Progenitor cell of endocrine pancreas (in vitro differentiated cells): ENCODE results near the gene RUNX3. TPM values are rescaled to one million over a fixed set of nuclear protein-coding genes. Genes with fewer than 3 reads are reported as not detected.
"Not testable (repeated sequence)": the region's sequence is repeated elsewhere in the genome, so short reads cannot be mapped to it uniquely, and the experiment has no call there.

Source experiments
- DNase-seq: peaks from one replicate; pipeline ENCODE4 v3.0.0; 2021; ENCODE audit warnings: low spot score; ENCODE audit not compliant: unreplicated experiment
- H3K27ac Mint-ChIP-seq: 2 replicates; pipeline ENCODE4 v1.8.0; 2021; ENCODE audit warnings: mild to moderate bottlenecking, moderate library complexity, mixed read lengths
- H3K27me3 Mint-ChIP-seq: 2 replicates; pipeline ENCODE4 v1.8.0; 2021; ENCODE audit warnings: mixed read lengths
- H3K36me3 Mint-ChIP-seq: 2 replicates; pipeline ENCODE4 v1.8.0; 2022; ENCODE audit warnings: mixed read lengths; ENCODE audit not compliant: insufficient read depth
- H3K4me1 Mint-ChIP-seq: 2 replicates; pipeline ENCODE4 v1.8.0; 2021; ENCODE audit warnings: low read depth, mixed read lengths
- H3K4me3 Mint-ChIP-seq: 2 replicates; pipeline ENCODE4 v1.8.0; 2021; ENCODE audit warnings: low read depth, mild to moderate bottlenecking, moderate library complexity, mixed read lengths
- H3K9me3 Mint-ChIP-seq: 2 replicates; pipeline ENCODE4 v1.8.0; 2021; ENCODE audit warnings: low read depth, mixed read lengths
- long read RNA-seq: library from polyadenylated mRNA; unstranded; transcript quantifications from one replicate; pipeline ENCODE4 v2.0.0, GENCODE V29; 2020
- total RNA-seq: library from RNA; stranded (reverse); gene quantifications from 2 replicates; pipeline ENCODE4 v1.2.1, GENCODE V29; 2021
- TF ChIP-seq, protein P1 (sequence below): fragments of 200-600 bp; sonication (generic); IDR thresholded peaks from one replicate; pipeline ENCODE4 v1.5.0; 2021; ENCODE audit warnings: antibody characterized with exemption, mild to moderate bottlenecking; ENCODE audit not compliant: unreplicated experiment

RUNX3 gene
- total RNA-seq = 0.07 TPM in 1 of 2 replicates, not detected in the other
- long read RNA-seq = 0 reads

DNA sequence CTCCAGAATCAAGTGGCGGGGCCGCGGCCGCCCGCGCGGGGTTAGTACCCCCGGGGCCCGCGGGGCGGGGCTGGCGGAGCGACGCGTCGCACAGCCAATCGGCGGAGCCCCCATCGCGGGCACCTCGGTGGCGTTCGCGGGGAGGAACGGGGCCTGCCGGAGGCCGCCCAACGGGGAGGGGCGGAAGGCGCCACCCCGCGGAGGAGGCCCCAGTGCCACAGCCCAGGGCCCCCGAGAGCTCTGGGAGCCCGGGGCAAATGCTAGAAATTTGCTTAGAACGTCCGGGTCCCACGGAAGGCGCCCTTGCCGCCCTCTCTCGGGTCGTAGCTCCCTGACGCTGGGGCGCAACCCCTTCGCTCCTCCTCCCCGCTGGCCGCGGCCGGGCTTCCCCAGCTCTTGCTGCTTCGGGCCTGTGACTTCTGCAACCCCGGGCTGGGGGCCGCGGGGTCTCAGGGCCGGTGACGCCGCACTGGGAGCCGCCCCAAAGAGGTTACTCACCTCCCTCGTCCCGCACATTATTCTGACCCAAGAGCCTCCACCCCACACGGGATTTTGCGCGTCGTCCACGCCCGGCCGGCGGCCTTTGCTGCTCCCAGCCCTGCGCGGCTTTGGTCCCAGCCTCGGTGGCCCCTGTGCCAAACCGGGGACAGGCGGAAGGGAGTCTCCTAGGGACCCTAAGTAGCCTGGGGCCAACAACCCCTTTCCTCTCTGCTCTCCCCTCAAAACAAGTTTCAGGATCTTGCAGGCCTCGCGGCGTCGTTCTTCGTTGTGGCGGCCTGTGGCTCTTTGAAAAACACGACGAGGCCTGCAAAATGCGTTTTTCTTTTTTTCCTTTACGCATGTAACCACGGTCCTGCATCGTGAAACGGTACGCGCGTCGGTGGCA is at the start of gene RUNX3:
Gene RUNX3, minus strand, starts transcription at position 17 of the 886 bp plus-strand sequence. CDS start 408 bp downstream, outside the sequence.
- TF ChIP-seq, protein P1, sequence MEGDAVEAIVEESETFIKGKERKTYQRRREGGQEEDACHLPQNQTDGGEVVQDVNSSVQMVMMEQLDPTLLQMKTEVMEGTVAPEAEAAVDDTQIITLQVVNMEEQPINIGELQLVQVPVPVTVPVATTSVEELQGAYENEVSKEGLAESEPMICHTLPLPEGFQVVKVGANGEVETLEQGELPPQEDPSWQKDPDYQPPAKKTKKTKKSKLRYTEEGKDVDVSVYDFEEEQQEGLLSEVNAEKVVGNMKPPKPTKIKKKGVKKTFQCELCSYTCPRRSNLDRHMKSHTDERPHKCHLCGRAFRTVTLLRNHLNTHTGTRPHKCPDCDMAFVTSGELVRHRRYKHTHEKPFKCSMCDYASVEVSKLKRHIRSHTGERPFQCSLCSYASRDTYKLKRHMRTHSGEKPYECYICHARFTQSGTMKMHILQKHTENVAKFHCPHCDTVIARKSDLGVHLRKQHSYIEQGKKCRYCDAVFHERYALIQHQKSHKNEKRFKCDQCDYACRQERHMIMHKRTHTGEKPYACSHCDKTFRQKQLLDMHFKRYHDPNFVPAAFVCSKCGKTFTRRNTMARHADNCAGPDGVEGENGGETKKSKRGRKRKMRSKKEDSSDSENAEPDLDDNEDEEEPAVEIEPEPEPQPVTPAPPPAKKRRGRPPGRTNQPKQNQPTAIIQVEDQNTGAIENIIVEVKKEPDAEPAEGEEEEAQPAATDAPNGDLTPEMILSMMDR = no peak
- Mint-ChIP-seq H3K4me1 (no peaks in the 10 kb centered on the region), H3K4me3 (no peak within 1 kb of the TSS), H3K27ac (no peak within 1 kb of the TSS), H3K36me3 (no peaks in the 10 kb centered on the region), H3K9me3 (no peaks in the 10 kb centered on the region), H3K27me3 (peaks cover 83% of the 10 kb centered on the region)
- no peak for DNase-seq

DNA sequence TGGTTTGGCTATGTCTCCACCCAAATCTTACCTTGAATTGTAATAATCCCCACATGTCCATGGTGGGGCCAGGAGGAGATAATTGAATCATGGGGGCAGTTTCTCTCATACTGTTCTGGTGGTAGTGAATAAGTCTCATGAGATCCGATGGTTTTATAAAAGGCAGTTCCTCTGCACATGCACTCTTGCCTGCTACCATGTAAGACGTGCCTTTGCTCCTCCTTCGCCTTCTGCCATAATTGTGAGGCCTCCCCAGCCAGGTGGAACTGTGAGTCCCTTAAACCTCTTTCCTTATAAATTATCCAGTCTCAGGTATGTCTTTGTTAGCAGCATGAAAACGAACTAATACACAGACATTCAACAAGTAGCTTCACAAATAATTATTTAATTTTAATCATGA is 49.2 kb upstream of the RUNX3 start:
- H3K4me1 Mint-ChIP-seq, H3K27ac Mint-ChIP-seq, H3K36me3 Mint-ChIP-seq, H3K4me3 Mint-ChIP-seq, DNase-seq: not testable (repeated sequence)
- H3K9me3 Mint-ChIP-seq = peaks cover 21% of the 10 kb centered on the region
- H3K27me3 Mint-ChIP-seq = peaks cover 16% of the 10 kb centered on the region

- H3K27me3 Mint-ChIP-seq = peaks cover 16% of the 10 kb centered on the region
- TF ChIP-seq, protein P1 = no peak
- H3K4me3 Mint-ChIP-seq = no peak overlapping the region
- no peaks in the 10 kb centered on the region for H3K4me1 Mint-ChIP-seq
- peaks cover 21% of the 10 kb centered on the region for H3K9me3 Mint-ChIP-seq
- H3K27ac Mint-ChIP-seq = no peak overlapping the region
- no peaks in the 10 kb centered on the region for H3K36me3 Mint-ChIP-seq
- no peak for DNase-seq
Measured at GRCh38 chr1:24978383-24979032, 48.4 kb upstream of the RUNX3 start.

- DNase-seq = no peak
- H3K4me3 Mint-ChIP-seq = no peak overlapping the region
- H3K9me3 Mint-ChIP-seq = peaks cover 21% of the 10 kb centered on the region
- no peak overlapping the region for H3K27ac Mint-ChIP-seq
- peaks cover 27% of the 10 kb centered on the region for H3K27me3 Mint-ChIP-seq
- no peaks in the 10 kb centered on the region for H3K36me3 Mint-ChIP-seq
- no peaks in the 10 kb centered on the region for H3K4me1 Mint-ChIP-seq
- TF ChIP-seq, protein P1 = no peak
Measured at GRCh38 chr1:24975391-24975790, 45.3 kb upstream of the RUNX3 start.

- H3K27me3 Mint-ChIP-seq = peaks cover 37% of the 10 kb centered on the region
- no peaks in the 10 kb centered on the region for H3K36me3 Mint-ChIP-seq
- peaks cover 21% of the 10 kb centered on the region for H3K9me3 Mint-ChIP-seq
- TF ChIP-seq, protein P1 = no peak
- H3K4me3 Mint-ChIP-seq = no peak overlapping the region
- H3K27ac Mint-ChIP-seq = no peak overlapping the region
- no peak for DNase-seq
- no peaks in the 10 kb centered on the region for H3K4me1 Mint-ChIP-seq
Measured at GRCh38 chr1:24973315-24973714, 43.2 kb upstream of the RUNX3 start.
